GM12872 (cell line): Measurements from ENCODE around the gene CDC42BPB.

Experiments
- CTCF ChIP-seq: IDR thresholded peaks from 3 replicates; pipeline ENCODE4 v1.5.1; 2011; ENCODE audit warnings: low read depth, mild to moderate bottlenecking, low read length, moderate library complexity; ENCODE audit not compliant: insufficient read depth

The CDC42BPB gene

GRCh38 chr14:102903248-102903888 is 154.0 kb downstream of the CDC42BPB start:
- no peak for TF ChIP-seq CTCF

GRCh38 chr14:102902523-102903247 is 154.7 kb downstream of the CDC42BPB start:
- no peak for TF ChIP-seq CTCF

- no peak for TF ChIP-seq CTCF
Measured at GRCh38 chr14:102902086-102902485, 155.3 kb downstream of the CDC42BPB start.

- TF ChIP-seq CTCF, result no peak
Measured at GRCh38 chr14:102901633-102902032, 155.7 kb downstream of the CDC42BPB start.

GRCh38 chr14:102900631-102901571 is 156.4 kb downstream of the CDC42BPB start:
- no peak for TF ChIP-seq CTCF

GRCh38 chr14:102899516-102899900 is 157.8 kb downstream of the CDC42BPB start:
- no peak for TF ChIP-seq CTCF
